GM18505 (cell line): ENCODE measurements around the gene ELK3.

Source experiments
- ATAC-seq: cut with Tn5 transposase; IDR thresholded peaks from one replicate; pipeline ENCODE4 v1.9.1; 2021; ENCODE audit not compliant: unreplicated experiment
- POLR2A ChIP-seq: IDR thresholded peaks from 4 replicates; pipeline ENCODE4 v1.6.1; 2011; ENCODE audit warnings: borderline replicate concordance; ENCODE audit not compliant: insufficient read depth, insufficient read length; ENCODE audit errors: extremely low read depth

The ELK3 gene

DNA sequence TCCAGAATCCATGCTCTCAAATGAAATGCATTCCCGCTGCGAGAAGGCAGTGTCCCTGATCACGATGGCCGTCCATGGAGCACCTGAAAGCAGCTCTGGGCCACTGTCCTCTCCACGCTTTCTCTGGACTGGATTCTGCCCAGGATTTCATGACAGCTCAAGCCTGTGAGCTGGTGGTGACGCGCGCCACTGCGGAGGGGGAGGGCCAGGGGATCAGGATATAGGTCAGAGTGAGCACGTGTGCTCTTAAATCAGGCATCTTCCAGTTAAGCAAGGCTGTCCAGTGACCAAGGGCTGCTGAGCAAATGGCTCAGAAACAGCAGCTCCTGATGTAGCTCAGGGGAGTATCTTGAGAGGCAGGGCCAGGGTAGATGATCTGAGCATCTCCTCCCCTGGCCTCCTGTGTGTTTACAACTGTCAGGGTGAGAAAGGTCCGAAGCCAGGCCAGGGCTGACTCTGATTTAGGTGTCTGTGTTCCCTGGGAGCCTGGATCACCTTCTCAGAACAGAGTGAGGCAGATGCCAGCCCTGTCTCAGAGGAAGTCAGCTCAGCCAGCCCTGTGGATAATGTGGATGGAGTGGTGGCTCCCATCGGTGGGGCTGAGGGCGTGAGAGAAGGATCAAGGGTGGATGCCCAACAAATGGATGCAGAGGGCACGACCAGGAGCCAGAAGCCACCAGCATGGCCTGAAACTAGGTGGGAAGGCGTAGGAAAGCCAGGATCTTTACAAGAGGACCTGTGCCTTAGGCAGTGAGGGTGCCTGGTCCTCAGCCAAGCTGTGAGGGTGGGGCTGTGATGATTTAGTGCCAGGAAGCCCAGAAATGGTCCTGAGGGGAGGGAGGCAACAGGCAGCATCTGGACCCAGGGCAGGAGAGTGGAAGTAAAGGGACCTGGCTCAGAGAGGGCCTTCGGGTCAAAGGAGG, 55.3 kb downstream of the ELK3 start:
- no peak for ATAC-seq
- TF ChIP-seq POLR2A, result no peak

DNA sequence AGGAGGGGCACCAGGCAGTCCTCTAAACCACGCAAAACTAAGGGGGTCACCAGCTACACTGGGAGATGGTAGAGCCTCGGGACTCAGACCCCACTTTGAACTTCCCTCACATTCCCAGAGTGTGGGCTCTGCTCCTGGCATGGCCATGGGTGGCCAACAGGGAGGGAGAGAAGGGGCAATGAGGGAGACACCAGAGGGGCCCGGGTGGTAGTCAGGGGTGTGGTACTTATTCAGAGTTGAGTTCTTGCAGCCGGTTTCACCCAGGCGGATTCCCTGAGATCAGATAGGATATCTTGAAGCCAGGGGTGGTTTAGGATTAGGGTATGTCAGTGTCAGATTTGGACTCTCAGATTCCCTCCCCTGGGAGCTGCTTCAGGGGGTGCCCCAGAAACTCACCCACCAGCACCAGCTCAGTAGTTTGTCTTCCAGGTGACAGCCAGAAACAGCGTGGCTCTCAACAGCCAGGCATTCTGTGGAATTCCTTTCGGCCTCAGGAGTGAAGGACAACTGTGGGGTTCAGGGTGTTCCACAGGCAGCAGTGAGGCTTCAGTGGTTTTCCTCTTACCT, 56.0 kb downstream of the ELK3 start:
- no peak for TF ChIP-seq POLR2A
- no peak for ATAC-seq

DNA sequence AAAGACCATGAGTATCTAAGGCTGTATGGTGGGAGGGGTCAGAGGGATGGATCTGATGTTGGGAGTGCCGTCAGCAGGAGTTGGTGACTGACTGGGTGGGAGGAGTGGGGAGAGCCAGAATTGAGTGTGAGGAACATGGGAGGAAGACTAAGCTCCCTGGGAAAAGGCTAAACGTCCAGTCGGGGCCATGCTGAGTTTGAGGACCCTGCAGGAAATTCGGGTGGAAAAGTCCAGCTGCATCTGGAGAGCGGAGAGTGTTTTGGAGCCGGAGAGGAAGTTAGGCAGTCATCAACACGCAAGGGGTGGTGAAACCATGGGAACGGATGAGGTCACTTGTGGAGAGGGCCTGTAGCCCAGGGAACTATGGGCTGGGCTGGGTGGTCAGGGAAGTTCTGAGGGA, 60.9 kb downstream of the ELK3 start:
- ATAC-seq, result no peak
- TF ChIP-seq POLR2A, result no peak

DNA sequence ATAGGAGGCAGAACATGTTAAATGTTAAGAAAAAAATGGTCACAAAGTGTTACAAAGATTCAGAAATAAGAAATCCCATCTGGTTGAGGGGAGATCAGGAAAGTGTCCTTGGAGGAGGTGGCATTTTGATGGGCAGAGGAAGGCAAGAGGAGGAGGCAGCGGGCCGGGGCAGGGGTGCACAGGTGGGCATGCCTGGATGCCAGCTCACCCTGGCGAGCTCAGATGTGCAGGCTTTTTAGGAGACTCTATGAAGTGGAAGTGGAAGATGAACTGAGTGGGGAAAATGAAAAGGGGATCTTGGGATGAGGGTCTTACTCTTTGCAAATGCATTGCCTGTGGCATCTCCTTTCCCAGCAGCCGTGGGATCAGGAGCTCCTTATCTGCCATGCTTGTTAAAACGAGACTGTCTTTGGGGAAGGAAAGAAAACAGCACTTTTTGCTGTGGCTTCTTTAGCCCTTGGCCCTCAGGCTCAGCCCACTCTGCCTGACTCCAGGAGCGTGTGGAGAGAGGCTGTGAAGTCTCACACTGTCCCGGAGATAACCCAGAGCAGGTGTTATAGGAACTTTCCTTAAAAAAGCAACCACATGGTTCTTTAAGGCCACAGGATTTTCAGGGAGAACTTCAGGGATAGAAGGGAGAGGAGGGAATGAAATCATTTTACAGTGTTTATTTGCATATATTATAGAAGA, 62.6 kb downstream of the ELK3 start:
- TF ChIP-seq POLR2A, result no peak
- no peak for ATAC-seq

DNA sequence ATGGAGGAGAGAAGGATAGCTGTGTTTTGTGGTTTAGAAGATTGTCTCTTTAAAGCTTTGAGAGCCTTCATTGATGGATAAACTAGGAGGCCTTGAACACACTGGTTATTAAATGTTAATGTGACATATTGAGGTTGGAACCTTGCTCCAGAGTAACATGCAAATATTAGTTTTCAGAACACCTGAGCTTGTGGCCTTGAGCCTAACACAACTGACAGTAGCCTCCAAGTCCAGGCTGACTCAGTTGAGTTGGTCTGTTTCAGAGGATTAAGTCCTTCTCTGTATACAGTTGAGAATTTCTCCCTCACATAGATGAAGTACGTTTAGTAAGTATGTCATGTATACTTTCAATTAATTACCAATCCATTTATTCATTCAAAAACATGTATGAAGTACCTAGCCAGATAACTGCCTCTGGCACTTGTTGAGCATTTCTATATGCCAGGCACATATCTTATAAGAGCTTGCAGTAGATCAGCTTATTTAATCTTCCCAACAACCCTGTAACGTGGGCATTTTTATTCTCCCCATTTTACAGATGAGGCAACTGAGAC, 63.5 kb downstream of the ELK3 start:
- no peak for ATAC-seq
- TF ChIP-seq POLR2A, result no peak

DNA sequence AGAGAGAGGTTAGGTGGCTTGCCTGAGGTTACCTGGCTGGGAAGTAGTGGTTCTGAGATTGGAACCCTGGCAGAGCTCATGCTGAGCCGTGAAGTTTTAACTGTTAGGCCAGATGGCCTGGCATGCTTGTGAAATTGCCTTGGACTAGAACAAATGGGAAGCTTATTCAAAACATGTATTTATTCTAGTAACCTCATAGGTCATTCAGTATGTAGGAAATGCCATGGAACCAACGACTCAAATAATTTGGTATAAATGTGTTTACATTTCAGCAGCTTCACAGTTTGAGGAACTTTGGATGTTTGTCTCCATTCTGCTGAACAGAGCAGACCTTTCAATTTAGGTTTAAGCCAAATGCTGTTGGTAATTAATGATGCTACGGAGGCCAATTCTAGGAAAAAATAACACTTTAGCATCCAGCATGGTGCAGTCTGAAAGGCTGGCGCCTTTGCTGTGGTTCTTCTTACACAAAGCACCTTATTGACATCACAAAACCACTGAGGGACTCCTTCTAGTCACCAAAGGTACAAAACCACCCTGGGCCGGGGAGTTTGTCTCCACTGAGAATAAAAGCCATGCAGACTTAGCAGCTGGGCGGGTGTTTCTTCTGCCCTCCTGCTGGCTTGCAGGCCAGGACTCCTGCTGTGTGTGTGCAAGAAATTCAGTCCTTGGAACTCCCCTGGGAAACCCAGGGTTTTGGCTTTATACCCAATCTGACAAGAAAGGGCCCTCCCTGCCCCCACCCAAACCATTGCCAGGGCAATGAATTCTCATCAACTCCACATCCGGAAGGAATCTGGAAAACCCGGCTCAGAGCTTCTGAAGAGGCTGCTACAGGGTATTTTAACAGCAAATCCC, 64.2 kb downstream of the ELK3 start:
- no peak for ATAC-seq
- TF ChIP-seq POLR2A, result no peak

DNA sequence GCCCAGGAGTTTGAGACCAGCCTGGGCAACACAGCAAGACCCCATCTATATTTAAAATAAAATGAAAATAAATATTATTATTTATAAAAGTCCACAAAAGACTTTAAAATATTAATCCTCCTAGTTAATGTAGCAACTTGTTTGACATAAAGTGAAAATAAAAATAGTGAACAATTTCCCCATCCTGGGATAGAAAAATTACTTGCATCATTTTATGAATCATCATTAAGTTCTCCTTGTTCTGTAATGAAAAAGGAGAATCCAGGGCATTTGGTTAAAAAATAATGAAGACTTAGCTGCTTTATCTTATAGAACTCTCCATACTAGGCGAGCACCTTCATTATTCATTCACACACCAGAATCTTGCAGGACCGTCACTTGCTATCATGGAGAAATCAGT, 66.1 kb downstream of the ELK3 start:
- no peak for ATAC-seq

DNA sequence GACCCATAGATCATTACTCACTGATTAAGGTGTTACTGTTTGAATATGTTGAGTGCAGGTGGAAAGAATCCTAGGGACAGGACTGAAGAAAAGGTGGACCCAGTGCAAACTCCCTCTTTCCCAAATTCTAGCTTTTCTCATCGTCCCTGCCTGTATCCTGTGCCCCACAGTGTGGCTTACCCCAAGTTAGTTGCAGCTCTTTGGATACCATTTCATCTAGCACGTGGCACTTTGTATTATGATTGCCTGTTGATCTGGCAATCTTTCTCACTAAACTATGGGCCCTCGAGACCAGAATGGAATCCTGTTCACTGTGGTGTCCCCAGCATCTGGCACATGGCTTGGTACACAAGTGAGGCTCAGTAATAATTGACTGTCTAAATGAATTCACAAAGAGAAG, 66.5 kb downstream of the ELK3 start:
- no peak for ATAC-seq
- no peak for TF ChIP-seq POLR2A

More for the DNA sequence above, 66.1 kb downstream of the ELK3 start:
- TF ChIP-seq POLR2A, result no peak

DNA sequence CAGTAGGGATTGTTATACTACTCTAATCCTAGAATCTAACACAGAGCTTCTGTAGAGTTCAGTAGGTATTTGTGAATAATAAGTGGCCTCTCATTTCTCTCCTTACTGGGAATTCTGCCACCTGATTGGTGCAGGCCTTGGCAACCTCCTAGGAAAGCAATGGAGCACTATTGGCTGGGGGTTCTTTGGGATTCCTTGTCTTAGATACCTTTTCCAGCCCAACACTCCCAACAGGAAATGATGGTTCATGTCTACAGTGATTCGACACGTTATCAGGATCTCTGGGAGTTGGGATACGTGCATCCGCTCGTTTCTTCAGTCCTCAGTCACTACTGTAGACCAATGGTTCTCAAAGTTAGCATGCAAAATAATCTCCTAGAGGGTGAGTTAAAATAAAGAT, 67.4 kb downstream of the ELK3 start:
- ATAC-seq, result no peak

DNA sequence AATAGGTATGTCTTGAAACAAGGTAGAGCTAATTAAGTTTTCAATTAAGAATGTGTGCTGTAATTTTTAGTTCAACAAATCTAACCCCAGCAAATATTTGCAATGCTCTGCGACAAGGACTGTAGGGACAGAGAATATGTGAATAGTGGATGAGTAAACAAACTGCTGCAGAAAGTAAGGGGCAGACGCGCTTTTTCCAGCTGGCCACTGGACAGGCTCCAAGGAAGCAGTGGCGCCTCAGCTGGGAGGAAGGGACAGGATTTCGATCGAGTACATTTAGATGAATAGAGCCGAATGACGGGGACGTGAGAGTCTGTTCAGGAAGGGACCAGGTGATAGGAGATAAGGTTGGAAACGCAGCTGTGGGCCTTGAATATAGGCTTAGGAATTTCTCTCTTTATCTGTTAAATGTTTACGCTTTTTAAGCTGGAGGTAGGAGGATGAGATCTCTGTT, 69.3 kb downstream of the ELK3 start:
- ATAC-seq, result no peak
- no peak for TF ChIP-seq POLR2A

More for the DNA sequence above, 67.4 kb downstream of the ELK3 start:
- no peak for TF ChIP-seq POLR2A

DNA sequence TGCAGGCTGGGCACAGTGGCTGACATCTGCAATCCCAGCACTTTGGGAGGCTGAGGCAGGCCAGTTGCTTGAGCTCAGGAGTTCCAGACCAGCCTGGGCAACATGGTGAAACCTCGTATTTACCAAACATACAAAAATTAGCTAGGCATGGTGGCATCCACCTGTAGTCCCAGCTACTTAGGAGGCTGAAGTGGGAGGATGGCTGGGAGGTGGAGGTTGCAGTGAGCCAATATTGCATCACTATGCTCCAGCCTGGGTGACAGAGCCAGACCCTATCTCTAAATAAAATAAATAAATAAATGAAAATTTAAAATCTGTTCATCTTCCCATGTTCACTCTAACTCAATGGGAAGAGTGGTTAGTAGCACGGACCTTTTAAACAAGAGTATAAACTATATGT, 71.2 kb downstream of the ELK3 start:
- no peak for ATAC-seq
- no peak for TF ChIP-seq POLR2A

DNA sequence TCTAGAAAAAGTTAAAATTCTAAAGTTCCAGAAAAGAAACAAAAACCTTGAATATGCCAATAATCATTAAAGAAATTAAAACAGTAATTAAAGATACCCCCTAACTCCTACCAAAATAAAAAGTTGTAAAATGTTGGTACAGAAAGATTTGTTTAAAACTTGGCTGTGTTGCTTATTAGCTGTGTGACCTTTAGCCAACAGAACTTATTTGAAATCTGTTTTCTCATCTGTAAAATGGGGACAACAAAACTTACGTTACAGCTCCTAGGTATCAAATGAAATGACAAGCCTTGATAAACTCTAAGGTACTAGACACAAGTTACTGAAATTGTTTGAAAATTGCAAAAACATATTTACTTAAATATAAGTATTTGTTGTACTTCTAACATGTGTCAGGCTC, 71.7 kb downstream of the ELK3 start:
- TF ChIP-seq POLR2A, result no peak
- no peak for ATAC-seq
